ENCODE results near the gene PTPRK. TPM values are rescaled to one million over a fixed set of nuclear protein-coding genes. Genes with fewer than 3 reads are reported as not detected.

Gene PTPRK
- total and polyA plus RNA-seq, 2 experiments from 2014 or later: 26.9 to 56.4 TPM

DNA sequence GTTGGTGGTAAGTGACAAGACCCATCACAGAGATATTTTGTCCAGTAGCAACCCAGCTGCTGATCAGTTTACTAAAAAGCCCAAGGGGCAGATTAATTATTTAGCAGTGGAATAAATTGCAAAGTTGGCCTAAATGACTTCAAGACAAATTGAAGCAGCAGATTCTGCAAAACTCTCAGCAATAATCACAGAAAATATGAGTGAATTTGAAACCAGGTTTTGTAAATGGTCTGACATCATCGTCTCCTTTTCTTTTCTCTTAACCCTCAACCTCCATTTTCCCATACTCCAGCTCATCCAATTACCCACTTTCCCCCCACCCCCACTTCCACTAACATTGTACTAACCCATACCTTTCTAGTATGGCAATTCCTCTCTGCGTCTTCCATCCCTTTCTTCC lies 11.3 kb upstream of the PTPRK start:
- no peak for ATAC-seq
- H3K4me2 ChIP-seq: no peak overlapping the region
- H3K36me3 ChIP-seq (ENCODE audit: insufficient read depth): no peaks in the 10 kb centered on the region
- Mint-ChIP-seq H3K4me3 (no peak overlapping the region), H3K27ac (no peak overlapping the region), H3K36me3 (ENCODE audit: low read depth) (no peaks in the 10 kb centered on the region), H3K4me1 (no peaks in the 10 kb centered on the region; the same call in 2 of the 3 replicates), H3K9me3 (no peaks in the 10 kb centered on the region), H3K27me3 (ENCODE audit: insufficient read depth, low read depth, poor library complexity) (no peaks in the 10 kb centered on the region)
- H3K79me2 ChIP-seq (replicated peaks; ENCODE audit: insufficient read depth): no peaks in the 10 kb centered on the region
- no peaks in the 10 kb centered on the region for H3F3A ChIP-seq (replicated peaks; ENCODE audit: low read depth)
- no peaks in the 10 kb centered on the region for H4K20me1 ChIP-seq (replicated peaks; ENCODE audit: insufficient read depth)
- H3K4me3 ChIP-seq: no peak overlapping the region
- TF ChIP-seq, protein P1, sequence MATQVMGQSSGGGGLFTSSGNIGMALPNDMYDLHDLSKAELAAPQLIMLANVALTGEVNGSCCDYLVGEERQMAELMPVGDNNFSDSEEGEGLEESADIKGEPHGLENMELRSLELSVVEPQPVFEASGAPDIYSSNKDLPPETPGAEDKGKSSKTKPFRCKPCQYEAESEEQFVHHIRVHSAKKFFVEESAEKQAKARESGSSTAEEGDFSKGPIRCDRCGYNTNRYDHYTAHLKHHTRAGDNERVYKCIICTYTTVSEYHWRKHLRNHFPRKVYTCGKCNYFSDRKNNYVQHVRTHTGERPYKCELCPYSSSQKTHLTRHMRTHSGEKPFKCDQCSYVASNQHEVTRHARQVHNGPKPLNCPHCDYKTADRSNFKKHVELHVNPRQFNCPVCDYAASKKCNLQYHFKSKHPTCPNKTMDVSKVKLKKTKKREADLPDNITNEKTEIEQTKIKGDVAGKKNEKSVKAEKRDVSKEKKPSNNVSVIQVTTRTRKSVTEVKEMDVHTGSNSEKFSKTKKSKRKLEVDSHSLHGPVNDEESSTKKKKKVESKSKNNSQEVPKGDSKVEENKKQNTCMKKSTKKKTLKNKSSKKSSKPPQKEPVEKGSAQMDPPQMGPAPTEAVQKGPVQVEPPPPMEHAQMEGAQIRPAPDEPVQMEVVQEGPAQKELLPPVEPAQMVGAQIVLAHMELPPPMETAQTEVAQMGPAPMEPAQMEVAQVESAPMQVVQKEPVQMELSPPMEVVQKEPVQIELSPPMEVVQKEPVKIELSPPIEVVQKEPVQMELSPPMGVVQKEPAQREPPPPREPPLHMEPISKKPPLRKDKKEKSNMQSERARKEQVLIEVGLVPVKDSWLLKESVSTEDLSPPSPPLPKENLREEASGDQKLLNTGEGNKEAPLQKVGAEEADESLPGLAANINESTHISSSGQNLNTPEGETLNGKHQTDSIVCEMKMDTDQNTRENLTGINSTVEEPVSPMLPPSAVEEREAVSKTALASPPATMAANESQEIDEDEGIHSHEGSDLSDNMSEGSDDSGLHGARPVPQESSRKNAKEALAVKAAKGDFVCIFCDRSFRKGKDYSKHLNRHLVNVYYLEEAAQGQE (IDR thresholded peaks at IDR 0.05; ENCODE audit: unreplicated experiment): no peak
- TF ChIP-seq, protein P2, sequence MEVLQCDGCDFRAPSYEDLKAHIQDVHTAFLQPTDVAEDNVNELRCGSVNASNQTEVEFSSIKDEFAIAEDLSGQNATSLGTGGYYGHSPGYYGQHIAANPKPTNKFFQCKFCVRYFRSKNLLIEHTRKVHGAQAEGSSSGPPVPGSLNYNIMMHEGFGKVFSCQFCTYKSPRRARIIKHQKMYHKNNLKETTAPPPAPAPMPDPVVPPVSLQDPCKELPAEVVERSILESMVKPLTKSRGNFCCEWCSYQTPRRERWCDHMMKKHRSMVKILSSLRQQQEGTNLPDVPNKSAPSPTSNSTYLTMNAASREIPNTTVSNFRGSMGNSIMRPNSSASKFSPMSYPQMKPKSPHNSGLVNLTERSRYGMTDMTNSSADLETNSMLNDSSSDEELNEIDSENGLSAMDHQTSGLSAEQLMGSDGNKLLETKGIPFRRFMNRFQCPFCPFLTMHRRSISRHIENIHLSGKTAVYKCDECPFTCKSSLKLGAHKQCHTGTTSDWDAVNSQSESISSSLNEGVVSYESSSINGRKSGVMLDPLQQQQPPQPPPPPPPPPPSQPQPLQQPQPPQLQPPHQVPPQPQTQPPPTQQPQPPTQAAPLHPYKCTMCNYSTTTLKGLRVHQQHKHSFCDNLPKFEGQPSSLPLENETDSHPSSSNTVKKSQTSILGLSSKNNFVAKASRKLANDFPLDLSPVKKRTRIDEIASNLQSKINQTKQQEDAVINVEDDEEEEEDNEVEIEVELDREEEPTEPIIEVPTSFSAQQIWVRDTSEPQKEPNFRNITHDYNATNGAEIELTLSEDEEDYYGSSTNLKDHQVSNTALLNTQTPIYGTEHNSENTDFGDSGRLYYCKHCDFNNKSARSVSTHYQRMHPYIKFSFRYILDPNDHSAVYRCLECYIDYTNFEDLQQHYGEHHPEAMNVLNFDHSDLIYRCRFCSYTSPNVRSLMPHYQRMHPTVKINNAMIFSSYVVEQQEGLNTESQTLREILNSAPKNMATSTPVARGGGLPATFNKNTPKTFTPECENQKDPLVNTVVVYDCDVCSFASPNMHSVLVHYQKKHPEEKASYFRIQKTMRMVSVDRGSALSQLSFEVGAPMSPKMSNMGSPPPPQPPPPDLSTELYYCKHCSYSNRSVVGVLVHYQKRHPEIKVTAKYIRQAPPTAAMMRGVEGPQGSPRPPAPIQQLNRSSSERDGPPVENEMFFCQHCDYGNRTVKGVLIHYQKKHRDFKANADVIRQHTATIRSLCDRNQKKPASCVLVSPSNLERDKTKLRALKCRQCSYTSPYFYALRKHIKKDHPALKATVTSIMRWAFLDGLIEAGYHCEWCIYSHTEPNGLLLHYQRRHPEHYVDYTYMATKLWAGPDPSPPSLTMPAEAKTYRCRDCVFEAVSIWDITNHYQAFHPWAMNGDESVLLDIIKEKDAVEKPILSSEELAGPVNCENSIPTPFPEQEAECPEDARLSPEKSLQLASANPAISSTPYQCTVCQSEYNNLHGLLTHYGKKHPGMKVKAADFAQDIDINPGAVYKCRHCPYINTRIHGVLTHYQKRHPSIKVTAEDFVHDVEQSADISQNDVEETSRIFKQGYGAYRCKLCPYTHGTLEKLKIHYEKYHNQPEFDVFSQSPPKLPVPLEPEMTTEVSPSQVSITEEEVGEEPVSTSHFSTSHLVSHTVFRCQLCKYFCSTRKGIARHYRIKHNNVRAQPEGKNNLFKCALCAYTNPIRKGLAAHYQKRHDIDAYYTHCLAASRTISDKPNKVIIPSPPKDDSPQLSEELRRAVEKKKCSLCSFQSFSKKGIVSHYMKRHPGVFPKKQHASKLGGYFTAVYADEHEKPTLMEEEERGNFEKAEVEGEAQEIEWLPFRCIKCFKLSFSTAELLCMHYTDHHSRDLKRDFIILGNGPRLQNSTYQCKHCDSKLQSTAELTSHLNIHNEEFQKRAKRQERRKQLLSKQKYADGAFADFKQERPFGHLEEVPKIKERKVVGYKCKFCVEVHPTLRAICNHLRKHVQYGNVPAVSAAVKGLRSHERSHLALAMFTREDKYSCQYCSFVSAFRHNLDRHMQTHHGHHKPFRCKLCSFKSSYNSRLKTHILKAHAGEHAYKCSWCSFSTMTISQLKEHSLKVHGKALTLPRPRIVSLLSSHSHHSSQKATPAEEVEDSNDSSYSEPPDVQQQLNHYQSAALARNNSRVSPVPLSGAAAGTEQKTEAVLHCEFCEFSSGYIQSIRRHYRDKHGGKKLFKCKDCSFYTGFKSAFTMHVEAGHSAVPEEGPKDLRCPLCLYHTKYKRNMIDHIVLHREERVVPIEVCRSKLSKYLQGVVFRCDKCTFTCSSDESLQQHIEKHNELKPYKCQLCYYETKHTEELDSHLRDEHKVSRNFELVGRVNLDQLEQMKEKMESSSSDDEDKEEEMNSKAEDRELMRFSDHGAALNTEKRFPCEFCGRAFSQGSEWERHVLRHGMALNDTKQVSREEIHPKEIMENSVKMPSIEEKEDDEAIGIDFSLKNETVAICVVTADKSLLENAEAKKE (CRISPR knock-in tag; IDR thresholded peaks at IDR 0.05): no peak
- TF ChIP-seq STAT1 (IDR thresholded peaks at IDR 0.05; ENCODE audit: unreplicated experiment) (no peak), ZNF114 (CRISPR knock-in tag; IDR thresholded peaks at IDR 0.05) (no peak), POLR2AphosphoS5 (IDR thresholded peaks at IDR 0.05; ENCODE audit: low read depth) (no peak), EZH2 (IDR thresholded peaks at IDR 0.05; ENCODE audit: low read depth, unreplicated experiment) (no peak), EZH2phosphoT487 (IDR thresholded peaks at IDR 0.05; ENCODE audit: unreplicated experiment) (no peak), ZNF331 (CRISPR knock-in tag; IDR thresholded peaks at IDR 0.05; ENCODE audit: low read depth) (no peak), JUNB (IDR thresholded peaks at IDR 0.05; ENCODE audit: unreplicated experiment) (no peak), NANOG (IDR thresholded peaks at IDR 0.05; ENCODE audit: borderline replicate concordance) (no peak), CREB1 (CRISPR knock-in tag; IDR thresholded peaks at IDR 0.05; ENCODE audit: low read depth) (no peak)
- TF ChIP-seq, protein P3, sequence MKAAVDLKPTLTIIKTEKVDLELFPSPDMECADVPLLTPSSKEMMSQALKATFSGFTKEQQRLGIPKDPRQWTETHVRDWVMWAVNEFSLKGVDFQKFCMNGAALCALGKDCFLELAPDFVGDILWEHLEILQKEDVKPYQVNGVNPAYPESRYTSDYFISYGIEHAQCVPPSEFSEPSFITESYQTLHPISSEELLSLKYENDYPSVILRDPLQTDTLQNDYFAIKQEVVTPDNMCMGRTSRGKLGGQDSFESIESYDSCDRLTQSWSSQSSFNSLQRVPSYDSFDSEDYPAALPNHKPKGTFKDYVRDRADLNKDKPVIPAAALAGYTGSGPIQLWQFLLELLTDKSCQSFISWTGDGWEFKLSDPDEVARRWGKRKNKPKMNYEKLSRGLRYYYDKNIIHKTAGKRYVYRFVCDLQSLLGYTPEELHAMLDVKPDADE (IDR thresholded peaks at IDR 0.05): no peak
- TF ChIP-seq, protein P4, sequence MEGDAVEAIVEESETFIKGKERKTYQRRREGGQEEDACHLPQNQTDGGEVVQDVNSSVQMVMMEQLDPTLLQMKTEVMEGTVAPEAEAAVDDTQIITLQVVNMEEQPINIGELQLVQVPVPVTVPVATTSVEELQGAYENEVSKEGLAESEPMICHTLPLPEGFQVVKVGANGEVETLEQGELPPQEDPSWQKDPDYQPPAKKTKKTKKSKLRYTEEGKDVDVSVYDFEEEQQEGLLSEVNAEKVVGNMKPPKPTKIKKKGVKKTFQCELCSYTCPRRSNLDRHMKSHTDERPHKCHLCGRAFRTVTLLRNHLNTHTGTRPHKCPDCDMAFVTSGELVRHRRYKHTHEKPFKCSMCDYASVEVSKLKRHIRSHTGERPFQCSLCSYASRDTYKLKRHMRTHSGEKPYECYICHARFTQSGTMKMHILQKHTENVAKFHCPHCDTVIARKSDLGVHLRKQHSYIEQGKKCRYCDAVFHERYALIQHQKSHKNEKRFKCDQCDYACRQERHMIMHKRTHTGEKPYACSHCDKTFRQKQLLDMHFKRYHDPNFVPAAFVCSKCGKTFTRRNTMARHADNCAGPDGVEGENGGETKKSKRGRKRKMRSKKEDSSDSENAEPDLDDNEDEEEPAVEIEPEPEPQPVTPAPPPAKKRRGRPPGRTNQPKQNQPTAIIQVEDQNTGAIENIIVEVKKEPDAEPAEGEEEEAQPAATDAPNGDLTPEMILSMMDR (conservative IDR thresholded peaks at IDR 0.05; ENCODE audit: low read depth in 2 of 2): no peak
- H2AFZ ChIP-seq: no peak overlapping the region
- no peaks in the 10 kb centered on the region for H3K9me2 ChIP-seq (ENCODE audit: insufficient read depth)
- no peak overlapping the region for H3K27ac ChIP-seq (ENCODE audit: low read depth)
- H3K4me1 ChIP-seq (ENCODE audit: insufficient read depth): no peaks in the 10 kb centered on the region
- DNase-seq (ENCODE audit: low spot score): no peak
- no peaks in the 10 kb centered on the region for H3K27me3 ChIP-seq (ENCODE audit: insufficient read depth)
